SK-N-SH (cell line): ENCODE data around the gene SARDH. TPM values are rescaled to one million over a fixed set of nuclear protein-coding genes. Genes with fewer than 3 reads are reported as not detected.
A peak's percentile ranks its signal among the peaks of the same experiment; 100 is the strongest.

Source experiments
- CTCF ChIA-PET: fragments of 300-600, 350-600 bp; formaldehyde crosslinking; extraction: SDS; loops from one replicate; lab custom pipeline; 2021; lab: Yijun Ruan, JAX
- POLR2A ChIA-PET: fragments of 350-600 bp; sonication (Branson Sonifier 250); formaldehyde crosslinking; extraction: SDS; loops from one replicate; lab custom pipeline; 2020; ENCODE audit warnings: antibody characterized with exemption, inconsistent platforms; lab: Yijun Ruan, JAX
- DNase-seq: peaks from one replicate; pipeline ENCODE4 v3.0.0; 2012
- H2AFZ ChIP-seq: fragments of 200-600 bp; sonication (generic); 2 replicates; pipeline ENCODE4 v1.8.1; 2016; ENCODE audit warnings: antibody characterized with exemption, mild to moderate bottlenecking, low read depth
- H3F3A ChIP-seq: fragments of 200-600 bp; sonication (generic); replicated peaks from 2 replicates; pipeline ENCODE3; 2016; ENCODE audit warnings: antibody characterized with exemption, mild to moderate bottlenecking; ENCODE audit not compliant: insufficient read depth
- H3K27ac ChIP-seq, 2 experiments: fragments of 200-500 bp in 1 of 2; fragments of 200-600 bp in 1 of 2; sonication (Bioruptor generic) in 1 of 2; sonication (generic), shearing (Covaris generic) in 1 of 2; 2 replicates each; pipeline versions ENCODE4 v1.5.1 to v1.6.1; 2014 to 2016; ENCODE audit warnings: low read depth in 2 of 2, inconsistent platforms in 1 of 2, low read length in 1 of 2, mild to moderate bottlenecking in 1 of 2, mixed read lengths in 1 of 2
- H3K27me3 ChIP-seq: fragments of 200-600 bp; sonication (generic), shearing (Covaris generic); 2 replicates; pipeline ENCODE4 v1.6.1; 2016; ENCODE audit warnings: mixed run types; ENCODE audit not compliant: insufficient read depth
- H3K36me3 ChIP-seq, 2 experiments: fragments of 200-500 bp in 1 of 2; fragments of 200-600 bp in 1 of 2; sonication (Bioruptor generic) in 1 of 2; sonication (generic) in 1 of 2; replicated peaks in 1 of 2; 2 replicates each; pipeline versions ENCODE3 to v1.5.1; 2014 to 2016; ENCODE audit warnings: low read length in 1 of 2, mild to moderate bottlenecking in 1 of 2; ENCODE audit not compliant: insufficient read depth in 2 of 2, control insufficient read depth in 1 of 2
- H3K4me1 ChIP-seq, 2 experiments: fragments of 200-500 bp in 1 of 2; fragments of 200-600 bp in 1 of 2; sonication (Bioruptor generic) in 1 of 2; sonication (generic), shearing (Covaris generic) in 1 of 2; 2 replicates each; pipeline versions ENCODE4 v1.5.1 to v1.6.1; 2014 to 2016; ENCODE audit warnings: low read depth in 1 of 2, low read length in 1 of 2, mixed run types in 1 of 2; ENCODE audit not compliant: insufficient read depth in 2 of 2, control insufficient read depth in 1 of 2
- H3K4me2 ChIP-seq: fragments of 200-600 bp; sonication (generic), shearing (Covaris generic); 2 replicates; pipeline ENCODE4 v1.6.1; 2017; ENCODE audit warnings: mixed run types
- H3K4me3 ChIP-seq, 2 experiments: fragments of 200-500 bp in 1 of 2; fragments of 200-600 bp in 1 of 2; sonication (Bioruptor generic) in 1 of 2; sonication (generic), shearing (Covaris generic) in 1 of 2; 2 replicates each; pipeline versions ENCODE4 v1.5.1 to v1.8.1; 2014 to 2016; ENCODE audit warnings: low read depth in 2 of 2, inconsistent platforms in 1 of 2, low read length in 1 of 2, mild to moderate bottlenecking in 1 of 2, mixed read lengths in 1 of 2, moderate library complexity in 1 of 2
- H3K79me2 ChIP-seq: fragments of 200-600 bp; sonication (generic); 2 replicates; pipeline ENCODE4 v1.8.1; 2017; ENCODE audit warnings: mild to moderate bottlenecking; ENCODE audit not compliant: insufficient read depth
- H3K9ac ChIP-seq: fragments of 200-600 bp; sonication (generic); 2 replicates; pipeline ENCODE4 v1.6.1; 2017; ENCODE audit warnings: mixed run types
- H3K9me2 ChIP-seq: fragments of 200-600 bp; sonication (generic); 2 replicates; pipeline ENCODE4 v1.6.1; 2017; ENCODE audit warnings: mixed run types
- H3K9me3 ChIP-seq: fragments of 200-600 bp; sonication (generic); 2 replicates; pipeline ENCODE4 v1.6.1; 2017; ENCODE audit warnings: mixed run types, mild to moderate bottlenecking, moderate library complexity
- H4K20me1 ChIP-seq: fragments of 200-600 bp; sonication (generic); 2 replicates; pipeline ENCODE4 v1.6.1; 2017; ENCODE audit warnings: mild to moderate bottlenecking, mixed run types; ENCODE audit not compliant: insufficient read depth
- CHD2 ChIP-seq: fragments of 150-350 bp; IDR thresholded peaks from 2 replicates; pipeline ENCODE4 v1.6.1; 2018; ENCODE audit warnings: low read length; ENCODE audit not compliant: partially characterized antibody
- ELF1 ChIP-seq: IDR thresholded peaks from 2 replicates; pipeline ENCODE4 v1.4.0; 2012
- EP300 ChIP-seq, 2 experiments: IDR thresholded peaks; 2 replicates each; pipeline versions ENCODE4 v1.4.0 to v1.6.1; 2012; ENCODE audit warnings: borderline replicate concordance in 1 of 2, low read depth in 1 of 2, low read length in 1 of 2
- GABPA ChIP-seq: IDR thresholded peaks from 2 replicates; pipeline ENCODE4 v1.4.0; 2012; ENCODE audit warnings: low read depth, mild to moderate bottlenecking
- GATA2 ChIP-seq: sonication (generic); formaldehyde crosslinking; IDR thresholded peaks from 2 replicates; pipeline ENCODE4 v1.5.0; 2020; ENCODE audit warnings: mild to moderate bottlenecking, missing genetic modification reagents
- NFIC ChIP-seq: IDR thresholded peaks from 2 replicates; pipeline ENCODE4 v1.4.0; 2012; ENCODE audit warnings: borderline replicate concordance
- RAD21 ChIP-seq: IDR thresholded peaks from 2 replicates; pipeline ENCODE4 v1.6.1; 2012; ENCODE audit warnings: mild to moderate bottlenecking, low read length
- RCOR1 ChIP-seq: fragments of 150-350 bp; IDR thresholded peaks from 2 replicates; pipeline ENCODE4 v1.6.1; 2017; ENCODE audit warnings: antibody characterized with exemption, low read length
- SMC3 ChIP-seq: IDR thresholded peaks from 2 replicates; pipeline ENCODE4 v1.6.1; 2012; ENCODE audit warnings: low read depth, low read length, improper control_type of control experiment
- TAF1 ChIP-seq: IDR thresholded peaks from 2 replicates; pipeline ENCODE4 v1.6.1; 2012; ENCODE audit warnings: low read depth, mild to moderate bottlenecking, low read length, moderate library complexity, borderline replicate concordance
- TCF12 ChIP-seq: IDR thresholded peaks from 2 replicates; pipeline ENCODE4 v1.4.0; 2012
- TEAD4 ChIP-seq: IDR thresholded peaks from 2 replicates; pipeline ENCODE4 v1.4.0; 2012; ENCODE audit warnings: mild to moderate bottlenecking, borderline replicate concordance; ENCODE audit not compliant: insufficient read depth
- whole genome bisulfite sequencing: methylation state at CpG from one replicate; pipeline ENCODE4 v1.1.6; 2017; ENCODE audit warnings: low lambda C conversion rate; 5-methylcytosine and 5-hydroxymethylcytosine counted together
- polyA plus RNA-seq, 3 experiments: library from polyadenylated mRNA; depleted of rRNA; stranded (reverse); fragments of >200 nt; gene quantifications; 2 replicates each; pipeline ENCODE4 v1.2.3, GENCODE V29; 2012
- TF ChIP-seq, protein P1 (sequence below): IDR thresholded peaks from 2 replicates; pipeline ENCODE4 v1.4.0; 2012; ENCODE audit warnings: low read depth, borderline replicate concordance
- TF ChIP-seq, protein P2 (sequence below): fragments of 200-600 bp; sonication (generic); IDR thresholded peaks from 2 replicates; pipeline ENCODE4 v1.6.1; 2017; ENCODE audit warnings: antibody characterized with exemption, mild to moderate bottlenecking, moderate library complexity

SARDH gene
- polyA plus RNA-seq, 1 of the 3 experiments (the other 2 are of a cell fraction) = 5.9 TPM

DNA sequence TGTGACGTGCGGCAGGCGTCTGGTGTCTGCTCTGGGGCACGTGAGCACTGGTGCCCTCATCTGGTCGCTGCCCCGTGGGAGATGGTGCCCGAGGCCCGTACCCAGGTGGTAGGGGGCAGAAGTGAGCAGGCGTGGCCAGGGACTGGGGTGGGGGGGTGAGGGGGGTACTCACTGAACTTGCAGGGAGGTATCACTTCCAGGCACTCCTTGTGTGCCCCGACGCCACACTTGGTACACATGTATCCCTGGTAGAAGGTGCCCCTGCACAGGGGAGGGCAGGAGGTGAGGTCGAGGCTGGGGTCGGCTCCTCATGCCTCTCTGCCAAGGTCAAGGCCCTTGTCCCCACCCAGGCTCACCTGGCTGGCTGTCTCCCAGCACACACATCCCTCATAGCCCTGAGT lies 45.2 kb upstream of the SARDH start:
- TF ChIP-seq GATA2 (CRISPR knock-in tag) = peak; percentile 27; the same call in 1 of the 2 replicates
- TF ChIP-seq ELF1 = no peak
- TF ChIP-seq TAF1 = no peak
- TF ChIP-seq CHD2 = no peak
- peak; percentile 26; the same call in 1 of the 2 replicates for TF ChIP-seq RCOR1
- TF ChIP-seq RAD21 = no peak
- TF ChIP-seq TEAD4 = no peak
- TF ChIP-seq TCF12 = no peak
- TF ChIP-seq NFIC = no peak
- TF ChIP-seq, protein P1, sequence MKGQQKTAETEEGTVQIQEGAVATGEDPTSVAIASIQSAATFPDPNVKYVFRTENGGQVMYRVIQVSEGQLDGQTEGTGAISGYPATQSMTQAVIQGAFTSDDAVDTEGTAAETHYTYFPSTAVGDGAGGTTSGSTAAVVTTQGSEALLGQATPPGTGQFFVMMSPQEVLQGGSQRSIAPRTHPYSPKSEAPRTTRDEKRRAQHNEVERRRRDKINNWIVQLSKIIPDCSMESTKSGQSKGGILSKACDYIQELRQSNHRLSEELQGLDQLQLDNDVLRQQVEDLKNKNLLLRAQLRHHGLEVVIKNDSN = no peak
- no peak for TF ChIP-seq EP300 (IDR thresholded peaks at IDR 0.05; ENCODE audit: borderline replicate concordance in 1 of 2, low read depth in 1 of 2, low read length in 1 of 2)
- Histone ChIP-seq H3K9me3 (no peaks in the 10 kb centered on the region), H3K4me1 (peaks cover 0 to 23% of the 10 kb centered on the region in 2 experiments; a peak in 1 of 4 replicates), H3K4me3 (no peak overlapping the region), H3K27ac (no peak overlapping the region; a peak in 1 of 4 replicates), H4K20me1 (no peaks in the 10 kb centered on the region), H3K4me2 (no peak overlapping the region), H2AFZ (no peak overlapping the region), H3F3A (peaks cover 4% of the 10 kb centered on the region), H3K27me3 (no peaks in the 10 kb centered on the region), H3K79me2 (no peaks in the 10 kb centered on the region), H3K36me3 (peaks cover 0 to 38% of the 10 kb centered on the region in 2 experiments), H3K9me2 (no peaks in the 10 kb centered on the region), H3K9ac (no peak overlapping the region)
- peak; percentile 67 for DNase-seq
- CTCF ChIA-PET = interaction anchor here (1.0 to 7.9 kb wide), 16 partner anchors 11 to 232 kb away, joined by 3 to 235 read pairs (median 10); partner anchors contain the start of gene VAV2
- POLR2A ChIA-PET = interaction anchor here (0.8 kb wide), 1 partner anchor 17 kb away, joined by 3 read pairs; no protein-coding TSS in a partner anchor
- 93% methylated on average over 3 of the region's 13 CpGs for WGBS

DNA sequence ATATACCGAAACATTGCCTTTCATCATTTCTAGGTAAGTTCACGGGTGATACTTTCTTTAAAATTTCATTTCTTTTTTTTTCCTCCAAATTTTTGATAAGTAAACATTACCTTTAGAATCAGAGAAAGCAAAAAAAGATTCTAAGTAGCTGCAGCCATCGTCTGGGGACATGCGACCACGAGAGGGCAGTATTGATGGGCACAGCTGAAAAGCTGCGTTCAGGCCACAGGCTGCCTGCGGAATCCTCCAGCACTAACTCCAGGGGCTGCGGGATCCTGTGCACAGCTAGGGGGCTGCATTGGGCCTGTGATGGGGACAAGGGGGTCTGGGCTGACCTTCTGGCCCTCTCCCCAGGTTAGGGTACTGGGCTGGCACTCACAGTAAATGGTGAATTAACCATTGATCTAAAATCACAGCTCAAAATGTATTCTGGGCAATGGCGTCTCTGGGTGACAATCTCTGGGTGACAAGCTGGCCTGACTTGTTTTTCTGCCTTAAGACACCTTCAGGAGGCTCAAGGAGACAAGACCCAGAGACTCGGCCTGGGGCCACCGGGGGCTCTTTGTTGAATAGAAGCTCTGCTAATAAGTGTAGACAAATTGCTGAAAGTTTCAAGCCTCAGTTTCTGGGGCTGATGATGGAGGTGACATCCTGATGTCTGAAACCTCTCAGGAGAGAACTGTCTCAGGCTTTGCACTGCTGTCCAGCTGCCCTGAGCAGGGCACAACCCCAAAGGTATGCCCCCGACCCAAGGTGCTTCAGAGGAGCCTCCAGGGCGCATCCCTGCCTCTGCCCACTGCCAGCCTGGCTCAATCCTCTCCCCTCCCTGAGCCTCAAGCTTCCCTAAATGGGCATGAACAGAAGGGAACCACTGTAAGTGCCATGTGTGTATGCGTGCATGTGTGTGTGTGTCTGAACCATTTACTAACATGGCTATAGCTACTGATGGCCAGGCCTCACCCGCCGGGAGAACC lies 44.3 kb upstream of the SARDH start:
- Histone ChIP-seq H3K9ac (no peak overlapping the region), H3F3A (peaks cover 4% of the 10 kb centered on the region), H3K9me3 (no peaks in the 10 kb centered on the region), H3K4me1 (peaks cover 0 to 23% of the 10 kb centered on the region in 2 experiments; a peak in 1 of 4 replicates), H2AFZ (no peak overlapping the region), H3K27ac (peak overlapping the region in 1 of 2 experiments; percentile 64; a peak in 2 of 4 replicates), H3K9me2 (no peaks in the 10 kb centered on the region), H3K4me3 (no peak overlapping the region; a peak in 1 of 4 replicates), H3K36me3 (peaks cover 0 to 42% of the 10 kb centered on the region in 2 experiments), H3K27me3 (no peaks in the 10 kb centered on the region), H4K20me1 (no peaks in the 10 kb centered on the region), H3K4me2 (no peak overlapping the region), H3K79me2 (no peaks in the 10 kb centered on the region)
- peak; percentile 90 for DNase-seq
- ChIA-PET CTCF (interaction anchor here (0.6 to 7.9 kb wide), 59 partner anchors 8 to 660 kb away, joined by 3 to 235 read pairs (median 4); partner anchors contain the start of genes BRD3OS and VAV2), POLR2A (interaction anchor here (0.8 to 1.0 kb wide), 2 partner anchors 9 to 18 kb away, joined by 3 read pairs; no protein-coding TSS in a partner anchor)
- TF ChIP-seq GABPA = no peak
- TF ChIP-seq RAD21 = peak; percentile 83
- TF ChIP-seq, protein P2, sequence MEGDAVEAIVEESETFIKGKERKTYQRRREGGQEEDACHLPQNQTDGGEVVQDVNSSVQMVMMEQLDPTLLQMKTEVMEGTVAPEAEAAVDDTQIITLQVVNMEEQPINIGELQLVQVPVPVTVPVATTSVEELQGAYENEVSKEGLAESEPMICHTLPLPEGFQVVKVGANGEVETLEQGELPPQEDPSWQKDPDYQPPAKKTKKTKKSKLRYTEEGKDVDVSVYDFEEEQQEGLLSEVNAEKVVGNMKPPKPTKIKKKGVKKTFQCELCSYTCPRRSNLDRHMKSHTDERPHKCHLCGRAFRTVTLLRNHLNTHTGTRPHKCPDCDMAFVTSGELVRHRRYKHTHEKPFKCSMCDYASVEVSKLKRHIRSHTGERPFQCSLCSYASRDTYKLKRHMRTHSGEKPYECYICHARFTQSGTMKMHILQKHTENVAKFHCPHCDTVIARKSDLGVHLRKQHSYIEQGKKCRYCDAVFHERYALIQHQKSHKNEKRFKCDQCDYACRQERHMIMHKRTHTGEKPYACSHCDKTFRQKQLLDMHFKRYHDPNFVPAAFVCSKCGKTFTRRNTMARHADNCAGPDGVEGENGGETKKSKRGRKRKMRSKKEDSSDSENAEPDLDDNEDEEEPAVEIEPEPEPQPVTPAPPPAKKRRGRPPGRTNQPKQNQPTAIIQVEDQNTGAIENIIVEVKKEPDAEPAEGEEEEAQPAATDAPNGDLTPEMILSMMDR = peak; percentile 89
- TF ChIP-seq EP300 (IDR thresholded peaks at IDR 0.05; ENCODE audit: borderline replicate concordance in 1 of 2, low read depth in 1 of 2, low read length in 1 of 2) = no peak
- peak; percentile 79 for TF ChIP-seq SMC3
- 54% methylated on average over 16 of the region's 16 CpGs for WGBS
